HepG2 (cell line): ENCODE results near the gene WIPF3. TPM values are rescaled to one million over a fixed set of nuclear protein-coding genes. Genes with fewer than 3 reads are reported as not detected.
A peak's percentile ranks its signal among the peaks of the same experiment; 100 is the strongest.

Experiments used
- DNMT1 ChIP-seq: sonication (generic); formaldehyde crosslinking; IDR thresholded peaks from 2 replicates; pipeline ENCODE4 v1.5.1; 2020; ENCODE audit warnings: mild to moderate bottlenecking, missing genetic modification reagents
- HDAC2 ChIP-seq: sonication (generic); formaldehyde crosslinking; IDR thresholded peaks from 2 replicates; pipeline ENCODE4 v1.4.0; 2020; ENCODE audit warnings: missing genetic modification reagents
- HIVEP1 ChIP-seq: sonication (generic); formaldehyde crosslinking; IDR thresholded peaks from 2 replicates; pipeline ENCODE4 v1.4.0; 2020; ENCODE audit warnings: mild to moderate bottlenecking, missing genetic modification reagents
- MTA1 ChIP-seq: sonication (generic); formaldehyde crosslinking; IDR thresholded peaks from 2 replicates; pipeline ENCODE4 v1.4.0; 2020; ENCODE audit warnings: missing genetic modification reagents, mild to moderate bottlenecking, borderline replicate concordance
- polyA plus RNA-seq, 8 experiments: library from polyadenylated mRNA; depleted of rRNA in 3 of 8; stranded (reverse) in 7 of 8; unstranded in 1 of 8; fragments of >200 nt; fragmentation: Illumina TruSeq in 4 of 8; extraction: Trizol in 4 of 8; gene quantifications; 2 replicates each; pipeline versions ENCODE4 v1.2.1 to v1.2.3, GENCODE V29; 2011 to 2016; ENCODE audit warnings: low read depth in 4 of 8, missing spikeins in 1 of 8, mixed read lengths in 1 of 8; ENCODE audit not compliant: insufficient read depth in 1 of 8
- total RNA-seq, 5 experiments: library from RNA; depleted of rRNA; stranded (reverse); fragments of >200 nt; fragmentation: Illumina TruSeq; extraction: Trizol; gene quantifications; 2 replicates each; pipeline ENCODE4 v1.2.3, GENCODE V29; 2016; ENCODE audit warnings: low read depth in 1 of 5
- TF ChIP-seq, protein P1 (sequence below): sonication (generic); formaldehyde crosslinking; IDR thresholded peaks from 2 replicates; pipeline ENCODE4 v1.5.0; 2020; ENCODE audit warnings: mild to moderate bottlenecking, missing genetic modification reagents, moderate library complexity
- TF ChIP-seq, protein P2 (sequence below): sonication (generic); formaldehyde crosslinking; conservative IDR thresholded peaks from 2 replicates; pipeline ENCODE4 v1.4.0; 2020; ENCODE audit warnings: missing genetic modification reagents
- TF ChIP-seq, protein P3 (sequence below): sonication (generic); formaldehyde crosslinking; conservative IDR thresholded peaks from 2 replicates; pipeline ENCODE4 v1.8.1; 2023; ENCODE audit warnings: missing genetic modification reagents
- TF ChIP-seq, protein P4 (sequence below): sonication (generic); formaldehyde crosslinking; IDR thresholded peaks from 2 replicates; pipeline ENCODE4 v1.4.0; 2020; ENCODE audit warnings: mild to moderate bottlenecking, missing genetic modification reagents
- TF ChIP-seq, protein P5 (sequence below): sonication (generic); formaldehyde crosslinking; IDR thresholded peaks from 2 replicates; pipeline ENCODE4 v1.4.0; 2020; ENCODE audit warnings: missing genetic modification reagents
- TF ChIP-seq, protein P6 (sequence below): IDR thresholded peaks from 2 replicates; pipeline ENCODE4 v1.6.1; 2016; ENCODE audit warnings: missing compliant biosample characterization, missing genetic modification reagents, borderline replicate concordance

WIPF3 gene
- total and polyA plus RNA-seq, 2 of the 13 experiments (the other 11 are each of a cell fraction or from before 2014, with no cell fraction given), result 0.03 TPM; not detected in 1

DNA sequence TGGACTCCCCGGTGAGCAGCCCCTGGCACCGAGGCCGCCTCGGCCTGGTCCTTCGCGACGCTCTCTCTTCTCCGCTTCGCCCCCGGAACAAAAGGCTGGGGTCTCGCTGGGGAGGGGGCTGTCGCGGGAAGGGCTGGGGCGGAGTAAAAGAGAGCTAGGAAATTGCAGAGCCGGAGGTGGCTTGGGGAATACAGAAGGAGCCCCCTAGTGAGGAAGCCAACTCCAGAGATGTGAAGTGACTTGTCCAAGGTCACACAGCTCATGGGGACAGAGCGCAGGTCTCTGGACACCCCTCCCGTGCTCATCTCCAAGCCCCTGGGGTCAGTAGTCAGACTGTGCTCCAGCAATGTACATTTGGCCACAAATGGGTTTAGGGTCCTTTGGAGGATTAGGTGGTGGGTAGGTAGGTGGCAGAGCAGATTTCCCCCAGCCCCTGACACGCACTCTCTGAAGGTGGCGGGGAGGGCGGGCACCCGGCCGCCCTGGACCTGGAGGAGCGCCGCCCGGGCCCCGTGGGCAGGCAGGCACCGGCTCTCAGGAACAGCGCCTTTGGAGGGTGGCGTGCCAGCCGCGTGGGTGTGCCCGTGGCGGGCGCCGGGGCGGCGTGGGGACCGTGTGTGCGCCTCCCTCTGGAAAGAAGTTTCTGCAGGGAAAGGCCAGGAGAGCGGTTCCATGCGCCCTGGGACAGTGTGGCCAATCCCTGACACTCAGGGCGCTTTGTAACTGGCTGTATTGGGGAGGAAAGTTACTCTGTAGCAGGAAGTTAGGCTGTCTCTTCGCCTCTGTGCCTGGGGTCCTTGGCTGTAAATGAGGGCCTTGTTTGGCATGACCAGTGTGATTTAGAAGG is 910 bp downstream of the WIPF3 start (continued):
- TF ChIP-seq, protein P1, sequence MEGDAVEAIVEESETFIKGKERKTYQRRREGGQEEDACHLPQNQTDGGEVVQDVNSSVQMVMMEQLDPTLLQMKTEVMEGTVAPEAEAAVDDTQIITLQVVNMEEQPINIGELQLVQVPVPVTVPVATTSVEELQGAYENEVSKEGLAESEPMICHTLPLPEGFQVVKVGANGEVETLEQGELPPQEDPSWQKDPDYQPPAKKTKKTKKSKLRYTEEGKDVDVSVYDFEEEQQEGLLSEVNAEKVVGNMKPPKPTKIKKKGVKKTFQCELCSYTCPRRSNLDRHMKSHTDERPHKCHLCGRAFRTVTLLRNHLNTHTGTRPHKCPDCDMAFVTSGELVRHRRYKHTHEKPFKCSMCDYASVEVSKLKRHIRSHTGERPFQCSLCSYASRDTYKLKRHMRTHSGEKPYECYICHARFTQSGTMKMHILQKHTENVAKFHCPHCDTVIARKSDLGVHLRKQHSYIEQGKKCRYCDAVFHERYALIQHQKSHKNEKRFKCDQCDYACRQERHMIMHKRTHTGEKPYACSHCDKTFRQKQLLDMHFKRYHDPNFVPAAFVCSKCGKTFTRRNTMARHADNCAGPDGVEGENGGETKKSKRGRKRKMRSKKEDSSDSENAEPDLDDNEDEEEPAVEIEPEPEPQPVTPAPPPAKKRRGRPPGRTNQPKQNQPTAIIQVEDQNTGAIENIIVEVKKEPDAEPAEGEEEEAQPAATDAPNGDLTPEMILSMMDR, result peak; percentile 36
- TF ChIP-seq, protein P2, sequence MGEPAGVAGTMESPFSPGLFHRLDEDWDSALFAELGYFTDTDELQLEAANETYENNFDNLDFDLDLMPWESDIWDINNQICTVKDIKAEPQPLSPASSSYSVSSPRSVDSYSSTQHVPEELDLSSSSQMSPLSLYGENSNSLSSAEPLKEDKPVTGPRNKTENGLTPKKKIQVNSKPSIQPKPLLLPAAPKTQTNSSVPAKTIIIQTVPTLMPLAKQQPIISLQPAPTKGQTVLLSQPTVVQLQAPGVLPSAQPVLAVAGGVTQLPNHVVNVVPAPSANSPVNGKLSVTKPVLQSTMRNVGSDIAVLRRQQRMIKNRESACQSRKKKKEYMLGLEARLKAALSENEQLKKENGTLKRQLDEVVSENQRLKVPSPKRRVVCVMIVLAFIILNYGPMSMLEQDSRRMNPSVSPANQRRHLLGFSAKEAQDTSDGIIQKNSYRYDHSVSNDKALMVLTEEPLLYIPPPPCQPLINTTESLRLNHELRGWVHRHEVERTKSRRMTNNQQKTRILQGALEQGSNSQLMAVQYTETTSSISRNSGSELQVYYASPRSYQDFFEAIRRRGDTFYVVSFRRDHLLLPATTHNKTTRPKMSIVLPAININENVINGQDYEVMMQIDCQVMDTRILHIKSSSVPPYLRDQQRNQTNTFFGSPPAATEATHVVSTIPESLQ, result no peak
- TF ChIP-seq, protein P3, sequence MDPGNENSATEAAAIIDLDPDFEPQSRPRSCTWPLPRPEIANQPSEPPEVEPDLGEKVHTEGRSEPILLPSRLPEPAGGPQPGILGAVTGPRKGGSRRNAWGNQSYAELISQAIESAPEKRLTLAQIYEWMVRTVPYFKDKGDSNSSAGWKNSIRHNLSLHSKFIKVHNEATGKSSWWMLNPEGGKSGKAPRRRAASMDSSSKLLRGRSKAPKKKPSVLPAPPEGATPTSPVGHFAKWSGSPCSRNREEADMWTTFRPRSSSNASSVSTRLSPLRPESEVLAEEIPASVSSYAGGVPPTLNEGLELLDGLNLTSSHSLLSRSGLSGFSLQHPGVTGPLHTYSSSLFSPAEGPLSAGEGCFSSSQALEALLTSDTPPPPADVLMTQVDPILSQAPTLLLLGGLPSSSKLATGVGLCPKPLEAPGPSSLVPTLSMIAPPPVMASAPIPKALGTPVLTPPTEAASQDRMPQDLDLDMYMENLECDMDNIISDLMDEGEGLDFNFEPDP (CRISPR knock-in tag), result no peak
- TF ChIP-seq, protein P4, sequence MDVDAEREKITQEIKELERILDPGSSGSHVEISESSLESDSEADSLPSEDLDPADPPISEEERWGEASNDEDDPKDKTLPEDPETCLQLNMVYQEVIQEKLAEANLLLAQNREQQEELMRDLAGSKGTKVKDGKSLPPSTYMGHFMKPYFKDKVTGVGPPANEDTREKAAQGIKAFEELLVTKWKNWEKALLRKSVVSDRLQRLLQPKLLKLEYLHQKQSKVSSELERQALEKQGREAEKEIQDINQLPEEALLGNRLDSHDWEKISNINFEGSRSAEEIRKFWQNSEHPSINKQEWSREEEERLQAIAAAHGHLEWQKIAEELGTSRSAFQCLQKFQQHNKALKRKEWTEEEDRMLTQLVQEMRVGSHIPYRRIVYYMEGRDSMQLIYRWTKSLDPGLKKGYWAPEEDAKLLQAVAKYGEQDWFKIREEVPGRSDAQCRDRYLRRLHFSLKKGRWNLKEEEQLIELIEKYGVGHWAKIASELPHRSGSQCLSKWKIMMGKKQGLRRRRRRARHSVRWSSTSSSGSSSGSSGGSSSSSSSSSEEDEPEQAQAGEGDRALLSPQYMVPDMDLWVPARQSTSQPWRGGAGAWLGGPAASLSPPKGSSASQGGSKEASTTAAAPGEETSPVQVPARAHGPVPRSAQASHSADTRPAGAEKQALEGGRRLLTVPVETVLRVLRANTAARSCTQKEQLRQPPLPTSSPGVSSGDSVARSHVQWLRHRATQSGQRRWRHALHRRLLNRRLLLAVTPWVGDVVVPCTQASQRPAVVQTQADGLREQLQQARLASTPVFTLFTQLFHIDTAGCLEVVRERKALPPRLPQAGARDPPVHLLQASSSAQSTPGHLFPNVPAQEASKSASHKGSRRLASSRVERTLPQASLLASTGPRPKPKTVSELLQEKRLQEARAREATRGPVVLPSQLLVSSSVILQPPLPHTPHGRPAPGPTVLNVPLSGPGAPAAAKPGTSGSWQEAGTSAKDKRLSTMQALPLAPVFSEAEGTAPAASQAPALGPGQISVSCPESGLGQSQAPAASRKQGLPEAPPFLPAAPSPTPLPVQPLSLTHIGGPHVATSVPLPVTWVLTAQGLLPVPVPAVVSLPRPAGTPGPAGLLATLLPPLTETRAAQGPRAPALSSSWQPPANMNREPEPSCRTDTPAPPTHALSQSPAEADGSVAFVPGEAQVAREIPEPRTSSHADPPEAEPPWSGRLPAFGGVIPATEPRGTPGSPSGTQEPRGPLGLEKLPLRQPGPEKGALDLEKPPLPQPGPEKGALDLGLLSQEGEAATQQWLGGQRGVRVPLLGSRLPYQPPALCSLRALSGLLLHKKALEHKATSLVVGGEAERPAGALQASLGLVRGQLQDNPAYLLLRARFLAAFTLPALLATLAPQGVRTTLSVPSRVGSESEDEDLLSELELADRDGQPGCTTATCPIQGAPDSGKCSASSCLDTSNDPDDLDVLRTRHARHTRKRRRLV (CRISPR knock-in tag), result no peak
- TF ChIP-seq HIVEP1 (CRISPR knock-in tag) (no peak), DNMT1 (CRISPR knock-in tag) (no peak), MTA1 (CRISPR knock-in tag) (0 out of 2 replicates have a peak, but pooled peaks have one; percentile 38), HDAC2 (CRISPR knock-in tag) (peak; percentile 15; the same call in 1 of the 2 replicates)
- TF ChIP-seq, protein P5, sequence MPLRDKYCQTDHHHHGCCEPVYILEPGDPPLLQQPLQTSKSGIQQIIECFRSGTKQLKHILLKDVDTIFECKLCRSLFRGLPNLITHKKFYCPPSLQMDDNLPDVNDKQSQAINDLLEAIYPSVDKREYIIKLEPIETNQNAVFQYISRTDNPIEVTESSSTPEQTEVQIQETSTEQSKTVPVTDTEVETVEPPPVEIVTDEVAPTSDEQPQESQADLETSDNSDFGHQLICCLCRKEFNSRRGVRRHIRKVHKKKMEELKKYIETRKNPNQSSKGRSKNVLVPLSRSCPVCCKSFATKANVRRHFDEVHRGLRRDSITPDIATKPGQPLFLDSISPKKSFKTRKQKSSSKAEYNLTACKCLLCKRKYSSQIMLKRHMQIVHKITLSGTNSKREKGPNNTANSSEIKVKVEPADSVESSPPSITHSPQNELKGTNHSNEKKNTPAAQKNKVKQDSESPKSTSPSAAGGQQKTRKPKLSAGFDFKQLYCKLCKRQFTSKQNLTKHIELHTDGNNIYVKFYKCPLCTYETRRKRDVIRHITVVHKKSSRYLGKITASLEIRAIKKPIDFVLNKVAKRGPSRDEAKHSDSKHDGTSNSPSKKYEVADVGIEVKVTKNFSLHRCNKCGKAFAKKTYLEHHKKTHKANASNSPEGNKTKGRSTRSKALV (CRISPR knock-in tag), result peak; percentile 97
- TF ChIP-seq, protein P6, sequence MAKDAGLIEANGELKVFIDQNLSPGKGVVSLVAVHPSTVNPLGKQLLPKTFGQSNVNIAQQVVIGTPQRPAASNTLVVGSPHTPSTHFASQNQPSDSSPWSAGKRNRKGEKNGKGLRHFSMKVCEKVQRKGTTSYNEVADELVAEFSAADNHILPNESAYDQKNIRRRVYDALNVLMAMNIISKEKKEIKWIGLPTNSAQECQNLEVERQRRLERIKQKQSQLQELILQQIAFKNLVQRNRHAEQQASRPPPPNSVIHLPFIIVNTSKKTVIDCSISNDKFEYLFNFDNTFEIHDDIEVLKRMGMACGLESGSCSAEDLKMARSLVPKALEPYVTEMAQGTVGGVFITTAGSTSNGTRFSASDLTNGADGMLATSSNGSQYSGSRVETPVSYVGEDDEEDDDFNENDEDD, result no peak
